ENCODE data around the gene OTOA. TPM values are rescaled to one million over a fixed set of nuclear protein-coding genes. Genes with fewer than 3 reads are reported as not detected.
"Not testable (repeated sequence)": the region's sequence is repeated elsewhere in the genome, so short reads cannot be mapped to it uniquely, and the experiment has no call there.

The OTOA gene
- total RNA-seq, 2 experiments from 2014 or later, result 0.15 to 0.18 TPM

DNA sequence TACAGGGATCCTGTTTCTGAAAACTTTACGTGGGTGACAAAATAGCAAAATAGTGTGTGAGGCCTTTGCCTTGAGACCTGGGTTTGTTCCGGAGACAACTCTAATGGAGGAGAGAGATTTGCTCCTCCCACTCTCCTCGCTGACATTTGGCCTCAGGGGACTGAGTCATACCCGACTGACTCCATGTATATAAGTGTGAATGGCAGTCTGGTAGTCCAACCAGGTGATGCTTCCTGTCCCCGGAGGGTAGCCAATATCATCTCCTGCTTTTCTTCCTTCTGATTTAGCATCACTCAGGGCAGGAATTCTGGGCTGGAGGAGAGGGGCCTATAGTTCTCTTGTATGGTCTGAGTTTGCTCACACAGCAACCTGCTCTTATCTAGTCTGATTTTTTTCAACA lies 106.8 kb downstream of the OTOA start:
- CTCF ChIA-PET; H3K27me3 Mint-ChIP-seq; DNase-seq; H3K36me3 Mint-ChIP-seq (ENCODE audit: low read depth); H3K9me3 Mint-ChIP-seq; H3K4me3 Mint-ChIP-seq; H3K27ac Mint-ChIP-seq; H3K4me1 Mint-ChIP-seq; POLR2A ChIA-PET: not testable (repeated sequence)

- H3K4me1 Mint-ChIP-seq; H3K27ac Mint-ChIP-seq; DNase-seq; POLR2A ChIA-PET; CTCF ChIA-PET; H3K4me3 Mint-ChIP-seq; H3K36me3 Mint-ChIP-seq (ENCODE audit: low read depth); H3K9me3 Mint-ChIP-seq; H3K27me3 Mint-ChIP-seq: not testable (repeated sequence)
These were observed 108.9 kb downstream of the OTOA start for GRCh38 chr16:21772547-21773206.

- H3K9me3 Mint-ChIP-seq; H3K27me3 Mint-ChIP-seq; H3K27ac Mint-ChIP-seq; CTCF ChIA-PET; H3K4me3 Mint-ChIP-seq; DNase-seq; H3K36me3 Mint-ChIP-seq (ENCODE audit: low read depth); POLR2A ChIA-PET; H3K4me1 Mint-ChIP-seq: not testable (repeated sequence)
These were observed 109.4 kb downstream of the OTOA start for GRCh38 chr16:21773207-21773553.

DNA sequence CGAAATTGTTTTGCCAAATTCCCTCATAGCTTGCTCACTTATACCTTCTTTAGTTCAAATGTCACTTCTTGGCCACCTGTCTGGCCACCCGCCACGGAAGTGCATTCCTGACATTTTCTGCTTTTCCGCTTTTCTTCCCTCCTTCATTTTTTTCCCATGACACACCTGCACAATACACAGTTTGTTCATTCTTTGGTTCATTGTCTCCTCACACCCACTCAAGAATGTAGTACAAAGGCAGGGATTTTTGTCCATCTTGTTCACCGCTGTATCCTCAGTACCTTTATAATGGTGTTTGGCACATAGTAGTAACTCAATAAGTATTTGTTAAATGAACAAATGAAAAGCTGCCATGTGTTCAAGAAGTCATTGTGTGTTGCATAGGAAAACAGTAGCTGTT lies 116.8 kb downstream of the OTOA start:
- H3K4me1 Mint-ChIP-seq; CTCF ChIA-PET; POLR2A ChIA-PET; H3K36me3 Mint-ChIP-seq (ENCODE audit: low read depth); H3K4me3 Mint-ChIP-seq; H3K27ac Mint-ChIP-seq; H3K27me3 Mint-ChIP-seq; H3K9me3 Mint-ChIP-seq; DNase-seq: not testable (repeated sequence)

- H3K4me1 Mint-ChIP-seq; DNase-seq; H3K4me3 Mint-ChIP-seq; CTCF ChIA-PET; POLR2A ChIA-PET; H3K27me3 Mint-ChIP-seq; H3K27ac Mint-ChIP-seq; H3K9me3 Mint-ChIP-seq; H3K36me3 Mint-ChIP-seq (ENCODE audit: low read depth): not testable (repeated sequence)
These were observed 126.7 kb downstream of the OTOA start for GRCh38 chr16:21790506-21790905.

- H3K27me3 Mint-ChIP-seq; CTCF ChIA-PET; POLR2A ChIA-PET; H3K36me3 Mint-ChIP-seq (ENCODE audit: low read depth); DNase-seq; H3K27ac Mint-ChIP-seq; H3K9me3 Mint-ChIP-seq; H3K4me1 Mint-ChIP-seq; H3K4me3 Mint-ChIP-seq: not testable (repeated sequence)
These were observed 129.5 kb downstream of the OTOA start for GRCh38 chr16:21793310-21793709.

DNA sequence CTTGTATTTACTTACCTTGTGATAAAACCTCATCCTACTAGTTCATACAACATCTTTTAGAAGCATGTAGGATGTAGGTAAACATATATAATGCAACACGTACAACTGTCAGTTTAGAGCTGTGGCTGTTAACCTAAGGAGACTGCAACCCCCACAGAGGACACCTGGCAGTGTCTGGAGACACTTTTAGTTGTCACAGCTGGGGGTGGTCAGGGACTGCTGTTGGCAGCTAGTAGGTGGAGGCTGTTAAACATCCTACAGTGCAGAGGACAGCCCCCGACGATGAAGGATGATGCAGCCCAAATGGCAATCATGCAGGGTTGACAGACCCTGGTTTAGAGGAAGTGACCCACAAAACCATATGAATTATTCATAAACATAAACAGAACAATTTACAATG lies 134.8 kb downstream of the OTOA start:
- H3K4me1 Mint-ChIP-seq, POLR2A ChIA-PET, H3K27me3 Mint-ChIP-seq, CTCF ChIA-PET, H3K27ac Mint-ChIP-seq, H3K9me3 Mint-ChIP-seq, DNase-seq, H3K4me3 Mint-ChIP-seq: not testable (repeated sequence)
- H3K36me3 Mint-ChIP-seq (ENCODE audit: low read depth), result peaks cover 12% of the 10 kb centered on the region

DNA sequence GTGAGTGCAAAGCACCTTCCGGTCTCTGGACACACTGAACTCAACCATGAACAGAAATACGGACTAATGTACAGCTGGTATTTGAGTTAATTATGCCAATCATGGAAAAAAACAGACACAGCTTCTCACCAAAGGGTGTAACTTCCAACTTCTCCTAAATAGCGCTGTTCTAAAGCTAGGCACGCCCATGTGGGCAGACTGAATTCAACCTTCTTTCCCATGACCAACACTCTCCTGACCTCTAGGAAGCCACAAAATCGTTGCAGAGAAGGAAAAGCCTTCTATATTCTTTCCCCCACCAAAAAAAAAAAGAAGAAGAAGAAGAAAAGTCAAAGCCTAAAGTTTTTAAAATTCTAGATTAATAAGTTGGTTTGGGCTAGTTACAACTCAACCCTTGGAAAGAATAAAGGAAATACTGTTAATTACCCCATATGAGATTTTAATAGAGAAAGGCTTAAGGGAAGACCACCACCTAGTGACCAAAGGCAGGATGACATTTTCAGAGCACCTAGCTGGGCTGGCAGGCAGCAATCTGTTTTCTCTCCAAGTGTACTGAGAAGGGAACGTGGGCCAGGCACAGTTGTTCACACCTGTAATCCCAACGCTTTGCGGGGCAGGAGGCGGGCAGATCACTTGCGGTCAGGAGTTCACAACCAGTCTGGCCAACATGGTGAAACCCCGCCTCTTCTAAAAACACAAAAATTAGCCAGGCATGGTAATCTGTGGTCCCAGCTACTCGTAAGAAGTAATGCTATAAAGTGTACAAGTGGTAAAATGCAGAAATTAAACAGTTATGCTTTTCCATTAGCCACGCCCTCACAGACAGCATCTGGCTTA lies 138.0 kb downstream of the OTOA start:
- H3K4me1 Mint-ChIP-seq, H3K27ac Mint-ChIP-seq, CTCF ChIA-PET, H3K27me3 Mint-ChIP-seq, H3K9me3 Mint-ChIP-seq, POLR2A ChIA-PET, H3K4me3 Mint-ChIP-seq, DNase-seq: not testable (repeated sequence)
- peaks cover 12% of the 10 kb centered on the region for H3K36me3 Mint-ChIP-seq (ENCODE audit: low read depth)

- H3K4me3 Mint-ChIP-seq, DNase-seq, H3K4me1 Mint-ChIP-seq, CTCF ChIA-PET, POLR2A ChIA-PET, H3K9me3 Mint-ChIP-seq, H3K27ac Mint-ChIP-seq, H3K27me3 Mint-ChIP-seq: not testable (repeated sequence)
- peaks cover 12% of the 10 kb centered on the region for H3K36me3 Mint-ChIP-seq (ENCODE audit: low read depth)
These were observed 138.6 kb downstream of the OTOA start for GRCh38 chr16:21802375-21802663.

Other genes starting within 250 kb of the OTOA start
- 10 to 100 TPM; 84.2 to 86.1 TPM for gene METTL9, start 64.4 kb upstream of the OTOA start, total RNA-seq
- under 1 TPM; 0.15 TPM for gene IGSF6, start 11.4 kb upstream of the OTOA start, total RNA-seq
- 100 to 1,000 TPM in 1 of 2 experiments, 10 to 100 TPM in 1; 96.4 to 108 TPM for gene NPIPB4, start 193.8 kb downstream of the OTOA start, total RNA-seq

All from activated CD4-positive, alpha-beta memory T cell treated with anti-CD3 and anti-CD28 coated beads, Interleukin-2, amount 10 ng/mL, durations not matched to agents 7 days and 5 days (primary cell).